ENCODE data around the gene NRDC.

The NRDC gene

DNA sequence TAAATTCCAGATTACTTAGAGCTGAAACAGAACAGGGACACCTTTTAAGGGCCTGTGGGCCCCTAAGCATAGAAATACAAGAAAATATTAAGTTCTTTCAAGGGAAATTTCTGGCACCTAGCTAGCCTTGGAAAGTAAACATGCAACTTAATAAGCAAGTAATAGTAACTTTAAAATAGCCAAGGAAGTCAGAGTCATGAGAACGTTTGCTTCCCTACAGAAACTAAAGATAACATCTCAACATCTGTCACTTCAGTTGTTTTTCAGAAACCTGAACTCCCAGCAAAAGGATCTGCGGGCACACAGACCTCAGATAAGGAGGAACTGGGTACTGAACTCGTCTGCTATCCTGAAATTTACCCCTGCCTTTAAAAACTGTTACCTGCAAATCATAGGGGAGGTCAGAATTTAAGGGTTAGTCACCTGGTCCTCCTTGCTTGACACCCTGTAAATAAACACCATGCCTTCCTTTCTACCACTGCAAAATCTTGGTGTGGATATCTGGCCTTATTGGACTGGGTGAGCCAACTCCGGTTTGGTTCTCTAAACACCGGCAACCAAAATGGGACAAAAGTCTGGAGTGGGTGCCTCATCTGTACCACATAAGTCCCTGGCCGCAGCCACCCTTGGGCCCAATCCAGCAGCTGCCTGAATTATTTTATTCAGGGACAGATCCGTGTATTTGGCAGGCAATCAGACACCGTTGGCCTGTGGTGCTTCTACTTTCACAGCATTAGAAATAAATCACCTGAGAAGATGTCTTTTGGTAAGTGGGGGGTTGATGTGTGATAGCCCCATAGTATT lies 27.9 kb downstream of the NRDC start:
- H3K79me2 ChIP-seq: peaks cover 2% of the 10 kb centered on the region
- H3K27me3 ChIP-seq (ENCODE audit: control insufficient read depth, insufficient read depth, low read length): no peaks in the 10 kb centered on the region
- H3K4me2 ChIP-seq (ENCODE audit: low read length): peak overlapping the region; percentile 41
- H3K9ac ChIP-seq: no peak overlapping the region
- peaks cover 6% of the 10 kb centered on the region for H3K4me1 ChIP-seq
- peak overlapping the region; percentile 83 for H3K27ac ChIP-seq
- TF ChIP-seq, protein P1, sequence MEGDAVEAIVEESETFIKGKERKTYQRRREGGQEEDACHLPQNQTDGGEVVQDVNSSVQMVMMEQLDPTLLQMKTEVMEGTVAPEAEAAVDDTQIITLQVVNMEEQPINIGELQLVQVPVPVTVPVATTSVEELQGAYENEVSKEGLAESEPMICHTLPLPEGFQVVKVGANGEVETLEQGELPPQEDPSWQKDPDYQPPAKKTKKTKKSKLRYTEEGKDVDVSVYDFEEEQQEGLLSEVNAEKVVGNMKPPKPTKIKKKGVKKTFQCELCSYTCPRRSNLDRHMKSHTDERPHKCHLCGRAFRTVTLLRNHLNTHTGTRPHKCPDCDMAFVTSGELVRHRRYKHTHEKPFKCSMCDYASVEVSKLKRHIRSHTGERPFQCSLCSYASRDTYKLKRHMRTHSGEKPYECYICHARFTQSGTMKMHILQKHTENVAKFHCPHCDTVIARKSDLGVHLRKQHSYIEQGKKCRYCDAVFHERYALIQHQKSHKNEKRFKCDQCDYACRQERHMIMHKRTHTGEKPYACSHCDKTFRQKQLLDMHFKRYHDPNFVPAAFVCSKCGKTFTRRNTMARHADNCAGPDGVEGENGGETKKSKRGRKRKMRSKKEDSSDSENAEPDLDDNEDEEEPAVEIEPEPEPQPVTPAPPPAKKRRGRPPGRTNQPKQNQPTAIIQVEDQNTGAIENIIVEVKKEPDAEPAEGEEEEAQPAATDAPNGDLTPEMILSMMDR (IDR thresholded peaks at IDR 0.05): no peak
- H3K9me3 ChIP-seq (ENCODE audit: control insufficient read depth, low read length): no peaks in the 10 kb centered on the region
- no peaks in the 10 kb centered on the region for H3K36me3 ChIP-seq (ENCODE audit: control insufficient read depth, insufficient read depth, low read length)
- H3K4me3 ChIP-seq (ENCODE audit: low read depth, low read length): peak overlapping the region; percentile 33
- H2AFZ ChIP-seq: no peak overlapping the region

DNA sequence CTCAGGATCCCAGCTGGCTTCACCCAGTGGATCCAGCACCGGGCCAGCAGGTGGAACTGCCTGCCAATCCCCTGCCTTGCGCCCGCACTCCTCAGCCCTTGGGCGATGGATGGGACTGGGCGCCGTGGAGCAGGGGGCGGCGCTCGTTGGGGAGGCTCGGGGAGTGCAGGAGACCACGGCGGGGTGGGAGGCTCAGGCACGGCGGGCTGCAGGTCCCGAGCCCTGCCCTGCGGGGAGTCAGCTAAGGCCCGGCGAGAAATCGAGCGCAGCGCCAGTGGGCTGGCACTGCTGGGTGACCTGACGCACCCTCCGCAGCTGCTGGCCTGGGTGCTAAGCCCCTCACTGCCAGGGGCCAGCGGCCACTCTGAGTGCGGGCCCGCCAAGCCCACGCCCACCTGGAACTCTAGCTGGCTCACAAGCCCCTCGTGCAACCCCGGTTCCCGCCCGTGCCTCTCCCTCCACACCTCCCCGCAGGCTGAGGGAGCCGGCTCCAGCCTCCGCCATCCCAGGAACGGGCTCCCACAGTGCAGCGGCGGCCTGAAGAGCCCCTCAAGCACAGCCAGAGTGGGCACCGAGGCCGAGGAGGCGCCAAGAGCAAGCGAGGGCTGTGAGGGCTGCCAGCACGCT lies 31.1 kb downstream of the NRDC start:
- Histone ChIP-seq H3K9me3 (ENCODE audit: control insufficient read depth, low read length) (no peaks in the 10 kb centered on the region), H3K4me1 (peaks cover 11% of the 10 kb centered on the region), H3K36me3 (ENCODE audit: control insufficient read depth, insufficient read depth, low read length) (no peaks in the 10 kb centered on the region), H3K27ac (no peak overlapping the region), H2AFZ (no peak overlapping the region), H3K9ac (no peak overlapping the region), H3K4me2 (ENCODE audit: low read length) (no peak overlapping the region), H3K4me3 (ENCODE audit: low read depth, low read length) (no peak overlapping the region), H3K79me2 (no peaks in the 10 kb centered on the region), H3K27me3 (ENCODE audit: control insufficient read depth, insufficient read depth, low read length) (no peaks in the 10 kb centered on the region)
- TF ChIP-seq, protein P1 (IDR thresholded peaks at IDR 0.05): no peak

DNA sequence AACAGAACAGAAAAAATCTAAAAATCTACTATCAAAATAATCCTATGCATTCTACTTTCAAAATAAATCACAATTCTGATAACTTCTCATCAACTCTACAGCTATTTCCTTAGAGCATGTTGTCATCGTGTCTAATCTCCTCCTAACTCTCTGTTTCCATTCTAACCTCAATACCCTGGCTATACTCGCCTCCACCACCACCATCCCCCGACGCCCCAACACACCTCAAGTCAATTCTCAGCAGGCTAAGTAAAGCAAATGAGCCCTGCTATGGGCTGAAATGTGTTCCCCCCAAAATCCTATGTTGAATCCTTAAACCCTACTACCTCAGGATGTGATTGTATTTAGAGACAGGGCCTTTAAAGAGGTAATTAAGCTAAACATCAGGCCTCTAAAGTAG lies 34.6 kb downstream of the NRDC start:
- Histone ChIP-seq H3K27ac (no peak overlapping the region), H3K27me3 (ENCODE audit: control insufficient read depth, insufficient read depth, low read length) (no peaks in the 10 kb centered on the region), H3K79me2 (no peaks in the 10 kb centered on the region), H3K36me3 (ENCODE audit: control insufficient read depth, insufficient read depth, low read length) (no peaks in the 10 kb centered on the region), H3K4me3 (ENCODE audit: low read depth, low read length) (no peak overlapping the region), H2AFZ (no peak overlapping the region), H3K9ac (no peak overlapping the region), H3K4me2 (ENCODE audit: low read length) (no peak overlapping the region), H3K9me3 (ENCODE audit: control insufficient read depth, low read length) (no peaks in the 10 kb centered on the region), H3K4me1 (peaks cover 5% of the 10 kb centered on the region)
- TF ChIP-seq, protein P1 (IDR thresholded peaks at IDR 0.05): no peak

DNA sequence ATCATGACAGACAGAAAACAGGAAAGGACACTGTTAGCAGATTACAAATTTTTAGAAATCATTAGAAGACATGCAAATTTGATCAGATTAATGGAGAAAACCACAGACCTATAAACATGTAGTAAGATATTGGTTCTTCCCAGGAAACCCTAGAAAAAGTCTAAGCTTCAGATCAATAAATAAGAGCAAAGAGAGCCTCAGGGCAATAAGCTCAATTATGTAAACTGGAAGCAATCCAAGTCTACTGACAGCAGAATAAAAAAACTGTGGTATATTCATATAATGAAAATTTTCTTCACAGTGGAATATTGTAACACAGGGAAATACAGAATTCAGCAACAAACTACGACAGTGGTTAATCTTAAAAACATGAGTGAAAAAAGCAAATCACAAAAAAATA lies 36.3 kb downstream of the NRDC start:
- Histone ChIP-seq H3K36me3 (ENCODE audit: control insufficient read depth, insufficient read depth, low read length) (no peaks in the 10 kb centered on the region), H3K27ac (no peak overlapping the region), H3K4me1 (peaks cover 5% of the 10 kb centered on the region), H3K9ac (no peak overlapping the region), H3K4me2 (ENCODE audit: low read length) (no peak overlapping the region), H3K9me3 (ENCODE audit: control insufficient read depth, low read length) (no peaks in the 10 kb centered on the region), H3K79me2 (no peaks in the 10 kb centered on the region), H3K4me3 (ENCODE audit: low read depth, low read length) (no peak overlapping the region), H3K27me3 (ENCODE audit: control insufficient read depth, insufficient read depth, low read length) (no peaks in the 10 kb centered on the region), H2AFZ (no peak overlapping the region)
- TF ChIP-seq, protein P1 (IDR thresholded peaks at IDR 0.05): no peak
